Astrocyte of the spinal cord (primary cell): Measurements from ENCODE around the gene SLC8A1.

ENCODE experiments used
- DNase-seq: peaks from one replicate; pipeline ENCODE4 v3.0.0; 2011; ENCODE audit warnings: low read depth, low spot score
- H3K4me3 ChIP-seq: 2 replicates; pipeline ENCODE4 v1.5.1; 2011; ENCODE audit warnings: low read depth, mild to moderate bottlenecking, low read length, moderate library complexity
- CTCF ChIP-seq: IDR thresholded peaks from 2 replicates; pipeline ENCODE4 v1.5.1; 2012; ENCODE audit warnings: low read depth, mild to moderate bottlenecking, low read length, inconsistent platforms
- in situ Hi-C: cut with HindIII; loops from 2 replicates; pipeline ENCODE4 v1.10.0; 2017; ENCODE audit warnings: low sequenced_read_pairs

SLC8A1 gene

DNA sequence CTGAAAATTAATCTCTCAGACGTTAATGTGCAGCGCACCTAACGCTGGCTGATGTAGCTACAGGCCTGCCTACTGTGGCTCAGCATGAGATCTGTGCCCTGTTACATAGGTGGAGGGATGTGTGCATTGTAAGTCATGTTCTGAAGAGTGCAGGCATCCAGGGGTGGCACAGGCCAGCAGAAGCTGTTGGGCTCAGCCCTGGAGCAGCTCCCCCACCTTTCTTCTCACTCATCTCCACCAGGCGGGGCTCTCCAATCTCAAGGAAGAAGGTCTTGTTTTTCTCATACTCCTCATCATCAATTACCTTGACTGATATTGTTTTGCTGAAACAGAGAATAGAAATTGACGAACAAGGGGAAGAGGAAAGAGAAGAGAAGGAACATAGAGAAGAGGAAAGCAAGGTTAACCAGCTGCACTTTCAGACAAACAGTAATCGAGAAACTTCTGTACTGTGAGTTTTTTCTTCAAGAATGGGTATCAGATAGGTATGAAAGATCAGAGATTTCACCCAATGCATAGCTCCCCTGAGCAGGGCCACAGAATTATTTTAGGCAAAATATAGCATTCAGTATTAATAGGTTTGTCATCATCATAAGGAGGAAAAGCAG is 273.6 kb downstream of the SLC8A1 start:
- DNase-seq: no peak
- no peak for TF ChIP-seq CTCF
- no peak overlapping the region for H3K4me3 ChIP-seq
- in situ Hi-C loops: no loop called here

DNA sequence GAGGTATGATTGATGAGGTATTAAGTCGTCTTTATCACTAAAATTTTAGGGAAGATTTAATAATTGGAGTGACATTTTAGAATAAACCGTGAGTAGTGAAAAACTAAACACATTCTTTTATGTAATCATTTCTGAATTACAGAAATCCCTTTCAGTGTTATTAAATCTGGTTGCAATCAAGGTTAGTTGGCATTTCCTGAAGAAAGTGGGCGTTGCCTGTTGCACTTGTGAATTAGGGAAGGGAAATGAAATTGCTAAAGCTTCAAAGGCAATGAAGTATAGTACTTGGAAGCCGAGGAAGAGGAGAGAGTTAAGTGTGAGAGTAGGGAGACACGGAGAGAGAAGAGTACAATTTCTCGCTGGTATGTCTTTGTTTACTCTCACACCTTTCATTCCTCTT is 274.5 kb downstream of the SLC8A1 start:
- no peak overlapping the region for H3K4me3 ChIP-seq
- in situ Hi-C loops: no loop called here
- no peak for DNase-seq
- no peak for TF ChIP-seq CTCF

- in situ Hi-C loops: no loop called here
- no peak overlapping the region for H3K4me3 ChIP-seq
- no peak for TF ChIP-seq CTCF
- DNase-seq: peak; percentile 14
Observed at GRCh38 chr2:40173276-40173675, 278.6 kb downstream of the SLC8A1 start.

DNA sequence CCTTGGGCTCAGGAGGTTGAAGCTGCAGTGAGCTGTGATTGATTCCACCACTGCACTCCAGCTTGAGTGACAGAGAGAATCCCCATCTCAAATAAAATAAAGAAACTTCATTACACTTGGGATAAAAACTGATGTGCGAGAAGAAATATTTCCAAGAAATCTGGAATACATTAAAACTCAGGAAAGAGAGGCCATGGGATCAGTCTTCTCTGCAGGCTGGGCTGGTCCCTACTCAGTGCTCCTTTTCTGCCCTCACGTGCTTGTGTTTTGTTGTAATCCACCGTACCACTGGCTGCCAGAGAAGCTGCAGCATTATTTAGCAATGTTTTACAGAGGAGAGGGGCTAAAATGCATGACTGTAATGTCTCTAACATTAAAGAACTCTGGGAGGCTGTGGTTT is 282.0 kb downstream of the SLC8A1 start:
- DNase-seq: no peak
- H3K4me3 ChIP-seq: no peak overlapping the region
- TF ChIP-seq CTCF: no peak
- in situ Hi-C loops: no loop called here

GRCh38 chr2:40169430-40169829 is 282.5 kb downstream of the SLC8A1 start:
- H3K4me3 ChIP-seq: no peak overlapping the region
- TF ChIP-seq CTCF: no peak
- in situ Hi-C loops: no loop called here
- peak; percentile 9 for DNase-seq

DNA sequence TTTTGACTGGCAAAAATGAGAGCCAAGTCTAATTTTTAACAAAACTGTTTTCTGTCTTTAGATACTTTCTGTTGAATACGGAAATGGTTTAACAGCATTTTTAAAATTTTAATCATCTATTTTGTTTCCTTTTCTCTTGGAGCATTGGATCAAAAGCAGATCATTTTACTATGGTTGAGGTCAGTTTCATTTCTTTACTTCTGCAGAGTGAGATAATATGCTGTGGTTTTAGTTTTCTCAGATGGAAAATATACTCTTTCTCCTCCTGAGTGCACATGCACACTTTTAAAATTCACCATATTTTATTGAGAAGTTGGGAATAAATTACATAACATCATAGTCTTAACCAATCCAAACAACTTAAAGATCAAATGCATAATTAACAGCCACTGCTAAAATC is 283.3 kb downstream of the SLC8A1 start:
- no peak for TF ChIP-seq CTCF
- DNase-seq: no peak
- in situ Hi-C loops: no loop called here

DNA sequence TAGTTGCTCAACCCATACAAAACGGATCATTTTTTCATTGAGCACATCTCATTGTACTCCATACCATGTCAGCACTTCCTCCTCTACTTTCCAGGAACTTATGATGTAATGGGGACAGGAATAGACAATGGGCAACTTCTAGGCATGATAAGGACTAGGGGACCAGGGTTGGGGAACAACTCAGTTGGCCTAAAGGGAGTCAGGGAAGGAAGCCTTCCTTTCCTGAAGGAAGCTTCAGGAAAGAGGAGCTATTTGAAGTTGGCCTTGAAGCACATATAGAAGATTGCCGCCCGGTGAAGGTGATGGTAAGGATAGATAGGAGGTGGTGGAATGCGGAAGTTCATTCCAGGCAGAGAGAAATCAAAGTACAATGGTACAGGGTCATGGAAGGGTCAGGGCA is 283.9 kb downstream of the SLC8A1 start:
- H3K4me3 ChIP-seq: no peak overlapping the region
- TF ChIP-seq CTCF: no peak
- in situ Hi-C loops: no loop called here

More for the DNA sequence above, 283.3 kb downstream of the SLC8A1 start:
- H3K4me3 ChIP-seq: no peak overlapping the region

More for the DNA sequence above, 283.9 kb downstream of the SLC8A1 start:
- no peak for DNase-seq
